Natural killer cell (primary cell): ENCODE results near the gene ZBTB42. TPM values are rescaled to one million over a fixed set of nuclear protein-coding genes. Genes with fewer than 3 reads are reported as not detected.

ENCODE experiments used
- ATAC-seq, 3 donors: fragments of 150-1000 bp in 2 of 3; fragments of 200-7000 bp in 1 of 3; cut with Tn5 transposase; 1 replicate in 1 of 3; 2 replicates in 2 of 3; pipeline ENCODE4 v1.10.0; 2021; ENCODE audit warnings: mild to moderate bottlenecking in 2 of 3, moderate library complexity in 2 of 3
- DNase-seq, 2 donors: peaks; one replicate each; pipeline versions ENCODE4 v3.0.0 to v3.0.0-alpha.2; 2013 to 2021; ENCODE audit warnings: mixed read lengths in 1 of 2
- H3K27ac ChIP-seq: one replicate; pipeline ENCODE4 v1.5.1; 2013; ENCODE audit warnings: mild to moderate bottlenecking, low read length
- H3K27me3 ChIP-seq: one replicate; pipeline ENCODE4 v1.6.1; 2013; ENCODE audit warnings: low read length; ENCODE audit not compliant: control insufficient read depth, insufficient read depth
- H3K36me3 ChIP-seq: one replicate; pipeline ENCODE4 v1.6.1; 2013; ENCODE audit warnings: low read length; ENCODE audit not compliant: control insufficient read depth, insufficient read depth
- H3K4me1 ChIP-seq: one replicate; pipeline ENCODE4 v1.6.1; 2013; ENCODE audit warnings: low read length; ENCODE audit not compliant: control insufficient read depth, insufficient read depth
- H3K4me3 ChIP-seq: one replicate; pipeline ENCODE4 v1.5.1; 2013; ENCODE audit warnings: low read length
- H3K9me3 ChIP-seq: one replicate; pipeline ENCODE4 v1.6.1; 2013; ENCODE audit warnings: low read length; ENCODE audit not compliant: control insufficient read depth, insufficient read depth
- H3K27ac Mint-ChIP-seq, 2 donors: one replicate each; pipeline ENCODE4 v1.8.0; 2022; ENCODE audit warnings: mild to moderate bottlenecking in 2 of 2, mixed read lengths in 2 of 2, moderate library complexity in 1 of 2
- H3K27me3 Mint-ChIP-seq, 2 donors: one replicate each; pipeline ENCODE4 v1.8.0; 2022; ENCODE audit warnings: low read depth in 2 of 2, mixed read lengths in 2 of 2
- H3K36me3 Mint-ChIP-seq: one replicate; pipeline ENCODE4 v1.8.0; 2022; ENCODE audit warnings: mixed read lengths
- H3K4me1 Mint-ChIP-seq, 2 donors: one replicate each; pipeline ENCODE4 v1.8.0; 2022; ENCODE audit warnings: mixed read lengths in 2 of 2
- H3K4me3 Mint-ChIP-seq: one replicate; pipeline ENCODE4 v1.8.0; 2022; ENCODE audit warnings: mild to moderate bottlenecking, moderate library complexity, mixed read lengths
- H3K9me3 Mint-ChIP-seq, 2 donors: one replicate each; pipeline ENCODE4 v1.8.0; 2022; ENCODE audit warnings: mixed read lengths in 2 of 2
- CTCF ChIP-seq: fragments of 200-600 bp; IDR thresholded peaks from one replicate; pipeline ENCODE4 v1.8.0; 2022; ENCODE audit warnings: antibody characterized with exemption
- whole genome bisulfite sequencing: methylation state at CpG from one replicate; pipeline ENCODE4 v1.1.7; 2013; ENCODE audit warnings: missing lambda C conversion rate; ENCODE audit not compliant: insufficient coverage; 5-methylcytosine and 5-hydroxymethylcytosine counted together
- intact Hi-C: fragments of 100-400 bp; cut with micrococcal nuclease; formaldehyde crosslinking; loops from one replicate; pipeline ENCODE4 v1.14.2; 2022
- total RNA-seq, 4 donors: library from RNA; stranded (reverse); fragments of 120-200 nt in 1 of 4; gene quantifications; one replicate each; pipeline versions ENCODE4 v1.2.3 to v1.2.4, GENCODE V29; 2013 to 2022

Gene ZBTB42
- total RNA-seq, 3 donors from 2014 or later (not counting 1 experiment from before 2014, with no cell fraction given): 3.6 to 4.5 (median 3.7) TPM

GRCh38 chr14:104841730-104842129 lies 40.8 kb downstream of the ZBTB42 start:
- Histone ChIP-seq H3K4me1 (peaks cover 5% of the 10 kb centered on the region), H3K9me3 (no peaks in the 10 kb centered on the region), H3K27me3 (peaks cover 30% of the 10 kb centered on the region), H3K4me3 (no peak overlapping the region), H3K36me3 (no peaks in the 10 kb centered on the region), H3K27ac (no peak overlapping the region)
- H3K9me3 Mint-ChIP-seq: no peaks in the 10 kb centered on the region
- no peaks in the 10 kb centered on the region for H3K36me3 Mint-ChIP-seq
- DNase-seq (no peak), ATAC-seq (no peak)
- TF ChIP-seq CTCF: no peak
- no peak overlapping the region for H3K4me3 Mint-ChIP-seq
- no peaks in the 10 kb centered on the region for H3K4me1 Mint-ChIP-seq
- 67% methylated on average over 1 of the region's 1 CpG for WGBS
- intact Hi-C loops: no loop called here
- H3K27ac Mint-ChIP-seq: no peak overlapping the region
- H3K27me3 Mint-ChIP-seq: peaks cover 55 to 58% of the 10 kb centered on the region in 2 donors

- Mint-ChIP-seq H3K27me3 (peaks cover 59 to 61% of the 10 kb centered on the region in 2 donors), H3K4me1 (no peaks in the 10 kb centered on the region), H3K4me3 (no peak overlapping the region), H3K9me3 (no peaks in the 10 kb centered on the region), H3K27ac (no peak overlapping the region), H3K36me3 (no peaks in the 10 kb centered on the region)
- DNase-seq: no peak
- ATAC-seq: no peak
- Histone ChIP-seq H3K4me1 (peaks cover 5% of the 10 kb centered on the region), H3K27me3 (peaks cover 30% of the 10 kb centered on the region), H3K27ac (no peak overlapping the region), H3K9me3 (no peaks in the 10 kb centered on the region), H3K36me3 (no peaks in the 10 kb centered on the region), H3K4me3 (no peak overlapping the region)
- no peak for TF ChIP-seq CTCF
- 39% methylated on average over 12 of the region's 13 CpGs for WGBS
- intact Hi-C loops: no loop called here
These were observed 42.1 kb downstream of the ZBTB42 start for GRCh38 chr14:104843006-104843405.

GRCh38 chr14:104843442-104844305 lies 42.8 kb downstream of the ZBTB42 start:
- no peak overlapping the region for H3K27ac ChIP-seq
- H3K4me1 Mint-ChIP-seq: no peaks in the 10 kb centered on the region
- no peaks in the 10 kb centered on the region for H3K9me3 Mint-ChIP-seq
- no peak for TF ChIP-seq CTCF
- 3% methylated on average over 68 of the region's 69 CpGs for WGBS
- no peak overlapping the region for H3K27ac Mint-ChIP-seq
- no peak overlapping the region for H3K4me3 ChIP-seq
- H3K36me3 Mint-ChIP-seq: no peaks in the 10 kb centered on the region
- no peaks in the 10 kb centered on the region for H3K9me3 ChIP-seq
- peaks cover 5% of the 10 kb centered on the region for H3K4me1 ChIP-seq
- peaks cover 59 to 61% of the 10 kb centered on the region in 2 donors for H3K27me3 Mint-ChIP-seq
- intact Hi-C loops: no loop called here
- peaks cover 30% of the 10 kb centered on the region for H3K27me3 ChIP-seq
- no peaks in the 10 kb centered on the region for H3K36me3 ChIP-seq
- no peak for ATAC-seq
- DNase-seq: no peak
- H3K4me3 Mint-ChIP-seq: no peak overlapping the region
